Inferior parietal cortex (tissue), 1 donor: ENCODE measurements around the gene ZNF747.
"Not testable (repeated sequence)": the region's sequence is repeated elsewhere in the genome, so short reads cannot be mapped to it uniquely, and the experiment has no call there.

Experiments used
- DNase-seq: peaks from one replicate; pipeline ENCODE4 v3.0.0-alpha.2; 2016; ENCODE audit errors: extremely low spot score

ZNF747 gene

DNA sequence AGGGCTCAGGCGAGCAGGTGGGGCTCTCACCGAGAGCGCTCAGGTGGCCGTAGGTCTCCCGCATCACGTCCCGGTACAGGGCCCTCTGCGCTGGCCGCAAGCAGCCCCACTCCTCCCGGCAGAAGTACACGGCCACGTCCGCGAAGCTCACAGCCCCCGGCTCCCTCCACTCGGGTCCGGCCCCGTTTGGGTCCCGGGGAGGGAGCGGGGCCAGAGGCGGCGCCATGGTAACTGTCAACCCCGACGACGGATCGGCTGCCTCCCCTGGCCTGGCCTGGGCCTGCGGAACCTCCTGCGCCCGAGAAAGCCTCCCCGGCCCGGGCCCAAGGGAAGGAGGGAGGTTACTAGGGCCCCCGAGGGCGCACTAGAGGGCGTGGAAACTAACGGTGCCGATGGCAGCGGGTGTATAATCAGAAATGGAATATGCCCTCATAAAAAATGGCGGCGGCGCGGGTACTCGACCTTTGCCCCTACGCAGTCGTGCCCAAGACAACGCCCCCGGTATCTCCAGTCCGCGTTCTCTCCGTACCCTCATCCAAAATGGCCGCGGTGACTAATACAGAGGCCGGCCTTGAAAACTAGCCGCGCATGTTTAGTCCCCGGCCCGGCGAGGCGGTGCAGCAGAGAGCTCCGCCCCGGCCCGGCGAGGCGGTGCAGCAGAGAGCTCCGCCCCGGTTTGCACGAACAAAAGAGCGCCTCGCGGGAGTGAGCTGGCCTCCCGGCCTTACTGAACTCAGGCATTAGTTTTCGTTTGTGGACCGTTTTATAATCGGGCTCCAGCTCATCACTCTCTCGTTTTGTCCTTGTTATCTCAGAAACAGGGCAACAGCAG lies 23.5 kb upstream of the ZNF747 start, which contains the start of gene ZNF764:
TSS of gene ZNF764 (minus strand) at position 418 of the 832 bp plus-strand sequence. CDS start at position 226, 192 bp downstream.
- peak; percentile 98 for DNase-seq

DNA sequence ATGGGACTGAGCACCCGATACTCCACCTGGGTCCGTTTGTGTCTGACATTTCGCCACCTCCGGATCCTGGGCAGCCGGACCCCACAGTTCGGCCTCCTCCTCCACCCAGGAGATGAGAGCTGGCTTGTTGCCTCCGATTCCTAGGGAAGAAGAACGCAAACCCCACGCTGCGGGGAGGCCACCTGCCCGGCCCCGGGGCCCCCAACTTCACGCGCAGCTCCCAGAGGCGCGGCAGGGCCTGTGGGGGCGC lies 23.0 kb upstream of the ZNF747 start:
- DNase-seq: no peak

DNA sequence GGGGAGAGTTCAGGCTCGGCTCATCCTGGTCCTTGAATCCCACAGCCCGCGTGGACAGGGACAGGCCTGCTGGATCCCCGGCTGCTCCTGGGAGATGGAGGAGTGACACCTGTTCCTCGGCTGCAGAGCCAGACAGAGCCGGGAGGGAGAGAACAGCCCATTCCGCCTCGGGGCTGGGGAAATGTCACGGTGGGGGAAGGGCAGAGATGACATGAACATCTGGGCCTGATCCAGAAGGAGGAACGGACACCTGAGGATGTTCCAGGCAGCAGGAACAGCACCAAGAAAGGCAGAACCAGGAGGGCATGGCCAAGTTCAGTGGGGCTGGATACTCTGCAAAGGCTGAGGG lies 21.4 kb upstream of the ZNF747 start:
- no peak for DNase-seq

DNA sequence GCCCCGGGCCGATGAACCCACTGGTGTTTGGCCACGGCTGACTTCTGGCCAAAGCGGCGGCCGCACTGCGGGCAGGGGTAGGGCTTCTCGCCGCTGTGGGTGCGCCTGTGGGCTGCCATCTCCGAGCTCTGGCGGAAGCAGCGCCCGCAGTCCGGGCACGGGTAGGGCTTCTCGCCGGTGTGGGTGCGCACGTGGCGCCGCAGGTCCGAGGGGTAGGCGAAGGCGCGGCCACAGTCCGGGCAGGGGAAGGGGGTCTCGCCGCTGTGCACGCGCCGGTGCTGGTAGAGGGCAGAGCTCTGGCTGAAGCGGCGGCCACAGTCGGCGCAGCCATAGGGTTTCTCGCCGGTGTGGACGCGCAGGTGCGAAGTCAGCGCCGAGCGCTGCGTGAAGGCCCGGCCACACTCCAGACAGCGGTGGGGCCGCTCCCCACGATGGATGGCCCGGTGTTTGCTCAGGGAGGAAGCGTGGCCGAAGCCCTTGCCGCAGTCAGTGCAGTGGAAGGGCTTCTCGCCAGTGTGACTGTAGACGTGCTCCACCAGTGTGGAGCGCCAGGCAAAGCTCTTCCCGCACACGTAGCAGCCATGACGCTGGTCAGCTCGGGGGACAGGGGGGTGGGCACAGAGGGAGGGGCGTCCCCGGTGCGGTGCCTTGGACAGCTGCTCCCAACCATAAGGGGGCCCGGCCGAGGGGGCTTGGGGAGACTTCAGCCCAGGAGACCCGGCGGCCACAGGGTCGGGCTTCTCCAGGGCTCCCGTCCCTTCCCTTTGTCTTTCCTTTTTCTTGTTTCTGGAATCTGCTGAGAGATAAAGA lies 20.9 kb upstream of the ZNF747 start:
- no peak for DNase-seq

DNA sequence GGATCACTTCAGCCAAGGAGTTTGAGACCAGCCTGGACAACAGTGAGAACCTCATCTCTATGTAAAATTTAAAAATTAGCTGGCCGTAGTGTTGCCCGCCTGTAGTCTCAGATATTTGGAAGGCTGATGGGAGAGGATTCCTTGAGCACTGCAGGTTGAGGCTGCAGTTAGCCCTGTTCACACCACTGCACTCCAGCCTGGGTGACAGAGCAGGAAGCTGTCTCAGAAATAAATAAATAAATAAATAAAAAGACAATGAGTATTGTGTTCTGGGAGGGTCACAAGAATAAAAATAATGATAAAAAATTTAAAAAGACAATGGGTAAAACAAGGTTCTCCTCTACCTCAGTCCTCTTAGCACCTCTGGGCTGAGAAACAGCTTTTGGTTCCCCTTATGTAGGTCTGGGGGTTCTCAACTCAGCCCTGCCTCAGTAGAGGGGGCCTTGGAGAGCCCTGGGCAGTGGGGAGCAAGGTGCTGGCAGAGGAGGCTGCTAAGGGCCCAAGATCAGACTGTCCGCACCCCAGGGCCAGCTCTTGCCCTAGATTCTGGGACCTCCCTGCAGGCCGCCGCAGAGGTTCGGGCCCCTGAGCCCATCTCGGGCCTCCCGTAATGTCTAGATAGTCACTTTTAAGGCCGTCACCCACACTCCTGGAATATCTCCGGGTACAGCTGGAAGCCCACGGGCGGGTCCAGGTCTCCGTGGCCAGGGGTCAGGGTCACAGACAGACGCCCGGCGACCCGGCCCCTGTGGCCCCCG lies 20.1 kb upstream of the ZNF747 start:
- DNase-seq: no peak

DNA sequence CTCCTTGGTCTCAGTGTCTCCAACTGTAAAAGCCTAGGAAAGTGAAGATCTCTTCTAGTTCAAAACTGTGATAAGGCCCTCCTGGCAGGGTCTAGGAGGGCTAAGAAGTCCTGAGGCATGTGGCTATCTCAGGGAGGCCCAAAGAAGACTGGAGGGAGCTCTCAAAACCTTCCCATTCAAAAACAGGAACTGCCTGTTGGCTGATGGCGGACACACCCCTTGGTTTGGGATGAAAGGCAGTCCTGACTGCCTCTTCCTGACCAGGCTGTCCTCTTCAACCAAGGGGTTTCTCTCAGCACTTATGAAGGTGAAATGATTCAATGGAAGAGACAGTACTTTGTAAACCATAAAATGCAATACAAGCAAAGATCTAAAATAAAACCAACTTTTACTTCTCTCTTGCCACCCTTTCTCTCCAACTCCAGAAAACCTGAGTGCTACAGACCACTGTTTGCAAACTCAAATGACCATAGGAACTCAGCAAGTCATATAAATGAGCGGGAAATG lies 18.8 kb upstream of the ZNF747 start:
- DNase-seq: no peak

DNA sequence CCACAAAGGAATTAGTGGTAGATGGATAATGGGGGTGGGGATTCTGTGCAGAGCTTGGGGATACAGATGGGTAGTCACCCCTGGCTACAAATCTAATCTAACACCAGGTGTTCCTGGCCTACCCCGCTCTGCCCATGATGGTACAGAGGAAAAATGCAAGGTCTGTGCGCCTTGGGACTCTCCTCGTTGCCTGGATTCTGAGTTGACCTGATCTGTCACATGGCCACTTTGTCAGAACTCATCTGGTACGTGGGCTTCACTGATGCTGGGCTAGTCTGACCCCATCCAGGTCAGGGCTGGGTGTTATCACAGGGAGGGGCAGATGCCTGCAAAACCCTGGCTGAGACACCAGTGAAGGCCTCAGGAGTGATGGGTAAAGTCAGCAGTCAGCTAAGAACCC lies 18.3 kb upstream of the ZNF747 start:
- DNase-seq: no peak

DNA sequence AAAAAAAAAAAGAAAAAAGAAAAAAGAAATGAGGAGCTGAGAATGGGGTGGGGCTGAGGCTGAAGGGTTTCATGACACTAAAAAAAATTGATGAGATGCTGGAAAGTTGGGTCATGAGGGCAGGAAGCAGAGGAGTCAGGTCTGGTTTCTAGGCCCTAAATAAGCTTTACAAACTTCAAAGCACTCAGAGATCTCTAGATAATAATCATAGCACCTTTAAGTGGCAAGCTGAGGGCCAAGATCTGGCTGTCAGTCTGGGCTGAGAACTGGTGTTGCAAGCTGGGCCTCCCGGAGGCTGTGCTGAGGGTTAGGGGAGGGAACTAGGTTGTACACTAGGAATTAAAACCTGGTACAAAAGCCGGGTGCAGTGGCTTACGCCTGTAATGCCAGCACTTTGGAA lies 17.1 kb upstream of the ZNF747 start:
- no peak for DNase-seq

DNA sequence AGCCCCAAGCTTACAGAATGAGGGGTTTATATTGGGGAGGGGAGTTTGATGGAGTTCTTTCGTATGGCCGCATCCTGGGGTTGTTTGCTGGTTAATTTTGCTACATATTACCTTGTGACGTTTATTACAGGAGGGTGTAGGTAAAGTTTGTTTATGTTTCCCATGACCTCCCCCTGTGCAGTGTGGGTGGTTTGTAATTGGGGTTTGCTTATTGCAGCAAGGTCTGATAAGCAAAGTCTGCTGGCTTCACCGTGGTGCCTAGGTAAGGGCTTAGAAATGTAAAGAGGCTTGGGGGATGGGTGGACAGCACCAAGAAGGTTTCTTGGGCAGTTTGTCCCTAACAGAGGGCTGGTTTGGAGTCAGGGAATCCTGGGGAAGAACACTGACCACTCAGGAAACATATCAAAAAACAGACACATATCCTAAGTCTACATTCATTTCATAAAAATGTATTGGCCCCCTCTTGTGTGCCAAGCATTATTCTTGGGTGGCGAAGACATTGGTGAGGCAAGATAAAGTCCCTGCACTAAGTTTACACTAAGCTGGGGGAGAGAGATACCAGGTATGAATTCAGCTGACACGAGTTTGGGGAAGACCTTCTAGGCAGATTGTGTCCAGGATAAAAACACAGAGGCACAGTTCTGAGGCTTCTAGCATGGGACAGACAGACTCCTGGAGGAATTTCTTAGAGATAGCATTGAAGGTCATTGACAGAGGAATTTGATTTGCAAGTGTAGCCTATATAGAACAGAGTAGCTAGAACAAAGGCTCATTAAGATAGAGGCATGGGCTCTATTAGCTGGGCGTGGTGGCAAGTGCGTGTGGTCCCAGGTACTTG lies 14.0 kb upstream of the ZNF747 start:
- no peak for DNase-seq

DNA sequence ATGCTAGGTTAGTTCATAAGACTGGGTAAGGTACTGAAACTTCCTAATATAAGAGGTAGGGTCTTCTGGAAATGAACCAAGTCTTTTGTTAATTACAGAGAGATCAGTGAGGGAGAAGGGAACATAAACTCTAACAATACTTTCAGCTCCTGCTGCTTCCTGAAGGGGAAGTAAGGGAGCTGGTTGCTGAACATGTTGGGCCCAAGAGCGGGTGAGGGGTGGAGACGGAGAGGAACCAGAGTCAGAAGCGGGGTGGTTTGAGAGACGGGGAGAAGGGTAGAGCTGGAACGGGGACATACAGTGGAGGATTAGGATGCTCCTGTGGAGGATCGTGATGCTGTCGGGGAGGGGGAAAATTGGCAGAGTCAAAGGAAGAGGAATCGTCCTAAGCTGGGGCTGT lies 11.5 kb upstream of the ZNF747 start:
- DNase-seq: no peak

DNA sequence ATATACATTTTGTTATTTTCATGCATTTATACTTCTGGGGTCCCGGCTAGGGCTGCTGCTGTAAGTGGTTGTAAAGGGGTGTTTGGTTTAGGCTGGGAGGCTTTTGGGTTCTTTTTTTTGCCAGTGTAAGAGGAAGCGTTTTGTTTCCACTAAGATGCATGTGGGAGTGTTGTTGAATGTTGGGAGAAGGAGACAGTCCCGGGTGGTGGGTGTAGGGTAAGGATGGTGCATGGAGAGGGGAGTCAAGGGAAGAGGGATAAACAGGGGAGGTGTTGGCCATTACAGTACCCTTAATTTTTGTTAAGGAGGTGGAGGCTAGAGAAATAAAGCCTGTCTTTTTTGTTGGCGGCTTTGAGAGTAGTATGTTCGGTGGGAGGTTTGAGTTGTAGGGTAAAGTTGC lies 8.4 kb upstream of the ZNF747 start:
- DNase-seq: no peak

DNA sequence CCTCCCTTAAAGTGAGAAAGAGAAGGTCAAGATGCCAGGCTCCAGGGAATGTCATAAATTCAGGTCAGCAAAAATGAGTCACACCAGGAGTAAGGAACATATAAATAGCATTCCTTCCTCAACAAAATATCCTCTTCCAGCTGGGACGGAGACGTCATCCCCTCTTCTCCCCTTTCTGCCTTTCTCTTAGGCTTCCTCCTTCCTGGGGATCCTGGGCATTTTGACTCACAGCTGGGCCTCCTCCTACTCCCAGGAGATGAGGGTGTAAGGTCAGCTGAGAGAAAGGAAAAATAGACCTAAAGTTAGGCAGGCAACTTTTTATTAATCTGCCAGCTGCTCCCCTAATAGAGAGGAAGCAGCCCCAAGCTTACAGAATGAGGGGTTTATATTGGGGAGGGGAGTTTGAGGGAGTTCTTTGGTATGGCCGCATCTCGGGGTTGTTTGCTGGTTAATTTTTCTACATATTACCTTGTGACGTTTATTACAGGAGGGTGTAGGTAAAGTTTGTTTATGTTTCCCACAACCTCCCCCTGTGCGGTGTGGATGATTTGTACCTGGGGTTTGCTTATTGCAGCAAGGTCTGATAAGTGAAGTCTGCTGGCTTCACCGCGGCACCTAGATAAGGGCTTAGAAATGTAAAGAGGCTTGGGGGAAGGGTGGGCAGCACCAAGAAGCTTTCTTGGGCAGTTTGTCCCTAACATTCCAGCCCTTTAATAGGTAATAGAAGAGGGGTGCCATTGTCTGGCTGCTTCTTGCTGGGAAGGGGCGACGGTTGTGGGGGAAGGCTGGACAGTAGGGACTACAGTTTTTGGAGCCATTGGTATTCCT lies 7.1 kb upstream of the ZNF747 start:
- DNase-seq: no peak

DNA sequence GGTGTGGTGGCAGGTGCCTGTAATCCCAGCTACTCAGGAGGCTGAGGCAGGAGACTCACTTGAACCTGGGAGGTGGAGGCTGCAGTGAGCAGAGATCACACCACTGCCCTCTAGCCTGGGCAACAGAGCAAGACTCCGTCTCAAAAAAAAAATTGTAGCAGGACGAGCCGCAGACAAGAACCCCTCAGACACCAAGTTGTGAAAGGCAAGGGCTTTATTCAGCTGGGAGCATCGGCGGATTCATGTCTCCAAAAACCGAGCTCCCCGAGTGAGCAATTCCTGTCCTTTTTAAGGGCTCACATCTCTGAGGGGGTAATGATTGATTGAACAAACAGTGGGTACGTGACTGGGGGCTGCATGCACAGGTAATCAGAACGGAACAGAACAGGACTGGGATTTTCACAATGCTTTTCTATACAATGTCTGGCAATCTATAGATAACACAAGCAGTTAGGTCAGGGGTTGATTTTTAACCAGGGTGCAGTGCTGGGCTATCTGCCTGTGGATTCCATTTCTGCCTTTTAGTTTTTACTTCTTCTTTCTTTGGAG lies 6.3 kb upstream of the ZNF747 start:
- not testable (repeated sequence) for DNase-seq

DNA sequence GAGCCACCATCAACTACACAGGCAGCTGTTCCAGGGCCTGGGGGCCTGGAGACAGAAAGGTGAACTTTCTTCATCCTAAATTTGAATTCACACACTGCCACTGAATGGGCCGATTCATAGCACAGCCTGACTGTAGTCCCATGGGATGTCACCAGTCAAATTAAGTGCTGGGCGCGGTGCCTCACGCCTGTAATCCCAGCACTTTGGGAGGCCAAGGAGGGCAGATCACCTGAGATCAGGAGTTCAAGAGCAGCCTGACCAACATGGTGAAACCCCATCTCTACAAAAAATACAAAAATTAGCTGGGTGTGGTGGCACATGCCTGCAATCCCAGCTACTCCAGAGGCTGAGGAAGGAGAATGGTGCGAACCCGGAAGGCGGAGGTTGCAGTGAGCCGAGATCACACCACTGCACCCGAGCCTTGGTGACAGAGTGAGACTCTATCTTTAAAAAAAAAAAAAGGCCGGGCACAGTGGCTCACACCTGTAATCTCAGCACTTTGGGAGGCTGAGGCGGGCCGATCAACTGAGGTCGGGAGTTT lies 5.4 kb upstream of the ZNF747 start:
- DNase-seq: not testable (repeated sequence)

DNA sequence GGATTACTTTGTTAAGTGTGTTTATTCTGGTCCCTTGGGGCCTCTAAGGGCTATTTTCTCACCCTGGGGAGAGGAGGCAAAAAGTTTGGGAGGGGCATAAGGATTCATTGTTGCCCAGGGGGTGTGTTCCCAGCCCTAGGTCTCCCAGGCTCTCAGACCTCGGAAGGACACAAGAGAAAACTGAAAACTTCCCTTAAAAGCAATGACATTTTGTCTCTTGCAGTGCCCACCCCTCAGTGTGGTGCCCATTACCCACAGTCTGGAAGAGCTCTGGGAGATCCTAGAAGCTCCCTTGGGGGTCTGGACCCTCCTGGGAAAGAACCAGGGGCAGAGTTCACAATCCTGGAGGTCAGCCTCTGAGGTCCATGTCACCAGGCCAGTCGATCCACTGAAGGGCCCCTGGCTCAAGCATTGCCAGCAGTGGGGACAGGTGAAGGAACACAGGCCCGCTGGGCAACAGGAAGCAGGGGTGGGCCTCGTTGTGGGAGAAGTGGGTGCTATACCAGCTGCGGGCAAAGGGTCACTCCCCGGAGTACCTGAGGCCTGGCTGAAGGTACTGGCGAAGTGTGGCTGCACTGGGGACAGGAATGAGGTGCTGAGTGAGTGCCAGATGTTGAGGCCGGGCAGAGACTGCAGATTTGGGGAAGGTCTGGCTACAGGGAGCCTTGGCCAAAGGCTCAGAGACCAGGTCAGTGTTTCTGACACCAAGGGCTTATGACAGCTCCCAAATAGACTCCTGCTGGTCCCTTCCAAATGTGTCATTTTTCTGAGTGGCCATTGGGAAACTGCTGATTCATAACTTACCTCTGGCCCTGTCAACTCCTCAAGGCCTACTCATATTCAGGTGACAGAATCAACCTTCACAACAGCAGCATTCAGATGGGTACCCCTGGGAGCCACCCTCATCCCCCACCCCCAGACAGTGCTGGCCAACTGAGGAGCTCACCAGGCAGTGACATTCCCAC lies 4.6 kb upstream of the ZNF747 start:
- no peak for DNase-seq

DNA sequence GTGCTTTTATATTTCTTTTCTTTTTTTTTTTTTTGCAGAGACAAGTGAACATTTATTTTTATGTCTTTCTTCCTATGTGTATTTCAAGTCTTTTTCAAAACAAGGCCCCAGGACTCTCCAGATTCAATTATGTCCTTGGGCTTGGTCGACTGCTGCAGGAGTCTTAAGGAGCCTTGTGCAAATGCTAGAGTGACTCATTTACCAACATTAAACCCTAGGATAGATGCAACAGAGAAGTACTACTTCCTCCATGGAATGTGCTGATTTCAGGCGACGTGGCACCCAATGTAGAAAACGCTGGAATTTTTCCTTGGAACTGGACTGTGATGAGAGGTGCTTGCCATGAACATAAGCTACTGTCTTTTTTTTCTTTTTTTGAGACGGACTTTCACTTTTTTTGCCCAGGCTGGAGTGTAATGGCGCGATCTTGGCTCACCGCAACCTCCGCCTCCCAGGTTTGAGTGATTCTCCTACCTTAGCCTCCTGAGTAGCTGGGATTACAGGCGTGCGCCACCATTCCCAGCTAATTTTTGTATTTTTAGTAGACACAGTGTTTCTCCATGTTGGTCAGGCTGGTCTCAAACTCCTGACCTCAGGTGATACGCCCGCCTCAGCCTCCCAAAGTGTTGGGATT lies 1.9 kb upstream of the ZNF747 start:
- DNase-seq: not testable (repeated sequence)

DNA sequence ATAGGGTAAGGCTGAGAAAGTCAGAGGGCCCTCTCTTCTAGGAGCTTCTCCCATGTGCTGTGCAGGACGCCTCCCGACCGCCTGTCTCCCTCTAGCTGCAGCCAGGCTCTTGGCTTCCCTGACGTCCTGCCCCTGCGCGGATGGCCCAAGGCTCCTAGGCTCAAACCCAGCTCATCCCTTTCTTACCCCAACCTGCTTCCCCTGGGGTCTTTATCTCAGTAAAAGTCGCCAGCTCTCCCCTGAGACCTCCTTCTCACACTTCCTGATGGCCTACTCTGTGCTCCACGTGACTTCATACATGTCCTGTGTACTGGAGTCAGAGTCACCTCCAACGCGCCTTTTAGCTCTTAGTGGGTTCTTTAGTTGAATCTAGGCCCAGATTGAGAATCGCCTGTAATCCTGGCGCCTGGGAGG lies 1.1 kb upstream of the ZNF747 start:
- DNase-seq: no peak

DNA sequence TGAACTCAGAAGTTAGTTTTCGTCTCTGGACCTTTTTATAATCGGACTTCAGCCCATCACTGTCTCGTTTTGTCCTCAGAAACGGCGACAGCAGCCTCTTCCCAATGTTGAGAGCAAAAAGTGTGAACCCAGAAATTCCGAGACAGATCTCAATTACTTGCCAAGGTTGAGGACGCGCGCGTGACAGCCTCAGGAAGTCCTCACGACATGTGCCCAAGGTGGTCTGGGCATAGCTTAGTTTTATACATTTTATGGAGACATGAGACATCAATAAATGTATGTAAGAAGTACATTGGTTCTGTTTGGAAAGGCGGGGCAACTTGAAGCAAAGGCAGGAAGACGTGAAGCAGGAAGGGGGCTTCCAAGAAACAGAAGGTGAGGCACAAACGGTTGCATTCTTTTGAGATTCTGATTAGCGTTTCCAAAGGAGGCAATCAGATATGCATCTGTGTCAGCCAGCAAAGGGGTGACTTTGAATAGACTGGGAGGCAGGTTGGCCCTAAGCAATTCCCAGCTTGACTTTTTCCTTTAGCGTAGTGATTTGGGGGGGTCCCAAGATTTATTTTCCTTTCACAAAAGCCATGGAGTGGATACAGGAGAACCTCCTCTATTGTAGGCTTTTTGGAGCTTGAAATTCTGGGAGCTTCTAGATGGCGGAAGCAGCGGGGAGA lies 583 bp upstream of the ZNF747 start:
- peak; percentile 27 for DNase-seq
